Osteocyte (in vitro differentiated cells): ENCODE data around the gene FAM156B. TPM values are rescaled to one million over a fixed set of nuclear protein-coding genes. Genes with fewer than 3 reads are reported as not detected.
"Not testable (repeated sequence)": the region's sequence is repeated elsewhere in the genome, so short reads cannot be mapped to it uniquely, and the experiment has no call there.

Experiments
- DNase-seq: peaks from one replicate; pipeline ENCODE4 v3.0.0; 2021; ENCODE audit warnings: mixed read lengths; ENCODE audit not compliant: unreplicated experiment; ENCODE audit errors: extremely low spot score
- H3K27ac Mint-ChIP-seq: one replicate; pipeline ENCODE4 v1.8.0; 2021; ENCODE audit warnings: mild to moderate bottlenecking, mixed read lengths; ENCODE audit not compliant: unreplicated experiment
- H3K27me3 Mint-ChIP-seq: one replicate; pipeline ENCODE4 v1.8.0; 2021; ENCODE audit warnings: mixed read lengths; ENCODE audit not compliant: unreplicated experiment
- H3K36me3 Mint-ChIP-seq: one replicate; pipeline ENCODE4 v1.8.0; 2021; ENCODE audit warnings: mixed read lengths; ENCODE audit not compliant: unreplicated experiment
- H3K4me1 Mint-ChIP-seq: one replicate; pipeline ENCODE4 v1.8.0; 2021; ENCODE audit warnings: mixed read lengths; ENCODE audit not compliant: unreplicated experiment
- H3K4me3 Mint-ChIP-seq: one replicate; pipeline ENCODE4 v1.8.0; 2021; ENCODE audit warnings: mild to moderate bottlenecking, moderate library complexity, mixed read lengths; ENCODE audit not compliant: unreplicated experiment
- H3K9me3 Mint-ChIP-seq: one replicate; pipeline ENCODE4 v1.8.0; 2021; ENCODE audit warnings: mixed read lengths; ENCODE audit not compliant: unreplicated experiment
- total RNA-seq: library from RNA; stranded (reverse); gene quantifications from 2 replicates; pipeline ENCODE4 v1.2.1, GENCODE V29; 2021
- TF ChIP-seq, protein P1 (sequence below): fragments of 200-600 bp; sonication (generic); IDR thresholded peaks from 2 replicates; pipeline ENCODE4 v1.5.0; 2021; ENCODE audit warnings: antibody characterized with exemption, mild to moderate bottlenecking, moderate library complexity

FAM156B gene
- total RNA-seq, 1 donor from 2014 or later = 24.6 TPM

DNA sequence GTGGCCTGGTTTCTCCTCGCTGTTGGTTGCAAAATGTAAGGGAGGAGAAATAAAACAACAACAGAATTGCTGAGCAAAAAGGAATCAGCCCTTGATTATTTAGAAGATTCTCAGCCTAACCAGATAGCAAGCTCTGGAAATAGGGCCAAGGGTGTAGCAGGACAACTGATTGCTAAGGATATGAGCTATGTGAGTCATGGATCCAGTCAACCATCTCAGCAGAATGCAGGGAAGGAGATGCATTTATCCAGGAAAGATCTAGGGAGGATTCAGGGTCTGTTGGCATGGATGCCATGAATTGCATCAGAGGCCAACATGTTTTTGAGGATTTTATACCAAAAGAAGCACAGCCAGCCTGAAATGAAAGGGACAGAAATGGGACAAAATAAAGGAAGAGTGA, 27.1 kb upstream of the FAM156B start:
- H3K27ac Mint-ChIP-seq = no peak overlapping the region
- H3K4me1 Mint-ChIP-seq = no peaks in the 10 kb centered on the region
- DNase-seq = no peak
- TF ChIP-seq, protein P1, sequence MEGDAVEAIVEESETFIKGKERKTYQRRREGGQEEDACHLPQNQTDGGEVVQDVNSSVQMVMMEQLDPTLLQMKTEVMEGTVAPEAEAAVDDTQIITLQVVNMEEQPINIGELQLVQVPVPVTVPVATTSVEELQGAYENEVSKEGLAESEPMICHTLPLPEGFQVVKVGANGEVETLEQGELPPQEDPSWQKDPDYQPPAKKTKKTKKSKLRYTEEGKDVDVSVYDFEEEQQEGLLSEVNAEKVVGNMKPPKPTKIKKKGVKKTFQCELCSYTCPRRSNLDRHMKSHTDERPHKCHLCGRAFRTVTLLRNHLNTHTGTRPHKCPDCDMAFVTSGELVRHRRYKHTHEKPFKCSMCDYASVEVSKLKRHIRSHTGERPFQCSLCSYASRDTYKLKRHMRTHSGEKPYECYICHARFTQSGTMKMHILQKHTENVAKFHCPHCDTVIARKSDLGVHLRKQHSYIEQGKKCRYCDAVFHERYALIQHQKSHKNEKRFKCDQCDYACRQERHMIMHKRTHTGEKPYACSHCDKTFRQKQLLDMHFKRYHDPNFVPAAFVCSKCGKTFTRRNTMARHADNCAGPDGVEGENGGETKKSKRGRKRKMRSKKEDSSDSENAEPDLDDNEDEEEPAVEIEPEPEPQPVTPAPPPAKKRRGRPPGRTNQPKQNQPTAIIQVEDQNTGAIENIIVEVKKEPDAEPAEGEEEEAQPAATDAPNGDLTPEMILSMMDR = no peak
- H3K9me3 Mint-ChIP-seq = peaks cover 4% of the 10 kb centered on the region
- H3K27me3 Mint-ChIP-seq = peaks cover 3% of the 10 kb centered on the region
- no peaks in the 10 kb centered on the region for H3K36me3 Mint-ChIP-seq
- no peak overlapping the region for H3K4me3 Mint-ChIP-seq

DNA sequence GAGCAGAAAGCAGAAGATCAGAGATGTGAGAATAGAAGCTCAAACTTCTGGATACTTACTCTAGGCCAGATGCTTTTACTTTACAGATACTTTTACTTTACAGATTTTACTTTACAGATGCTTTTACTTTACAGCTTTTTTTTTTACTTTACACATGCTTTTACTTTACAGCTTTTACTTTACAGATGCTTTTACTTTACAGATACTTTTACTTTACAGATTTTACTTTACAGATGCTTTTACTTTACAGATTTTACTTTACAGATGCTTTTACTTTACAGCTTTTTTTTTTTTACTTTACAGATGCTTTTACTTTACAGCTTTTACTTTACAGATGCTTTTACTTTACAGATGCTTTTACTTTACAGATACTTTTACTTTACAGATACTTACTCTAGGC, 23.3 kb upstream of the FAM156B start:
- H3K4me1 Mint-ChIP-seq, DNase-seq, H3K27me3 Mint-ChIP-seq, H3K27ac Mint-ChIP-seq, H3K9me3 Mint-ChIP-seq, H3K36me3 Mint-ChIP-seq, H3K4me3 Mint-ChIP-seq: not testable (repeated sequence)

DNA sequence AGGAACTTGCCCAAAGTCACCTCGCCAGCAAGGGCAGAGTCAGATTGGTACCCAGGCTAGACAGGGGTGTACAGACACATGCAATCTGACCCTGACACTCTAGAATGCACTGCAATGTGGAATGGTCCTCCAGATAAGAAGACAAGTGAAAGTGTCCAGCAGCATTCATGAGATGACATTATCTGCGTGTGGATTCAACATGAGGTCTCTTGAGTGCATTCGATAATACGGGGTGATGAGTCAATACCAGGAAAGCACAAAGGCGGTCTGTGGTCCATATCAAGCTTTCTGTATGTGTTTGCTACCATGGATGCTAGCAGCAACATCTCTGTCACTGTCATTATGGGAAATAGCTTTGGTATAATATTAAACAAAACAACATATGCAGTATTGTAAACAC, 22.5 kb upstream of the FAM156B start:
- no peak for DNase-seq
- Mint-ChIP-seq H3K27me3 (peaks cover 9% of the 10 kb centered on the region), H3K9me3 (peaks cover 4% of the 10 kb centered on the region), H3K4me3 (no peak overlapping the region), H3K27ac (no peak overlapping the region), H3K4me1 (no peaks in the 10 kb centered on the region), H3K36me3 (no peaks in the 10 kb centered on the region)
- TF ChIP-seq, protein P1 = no peak

DNA sequence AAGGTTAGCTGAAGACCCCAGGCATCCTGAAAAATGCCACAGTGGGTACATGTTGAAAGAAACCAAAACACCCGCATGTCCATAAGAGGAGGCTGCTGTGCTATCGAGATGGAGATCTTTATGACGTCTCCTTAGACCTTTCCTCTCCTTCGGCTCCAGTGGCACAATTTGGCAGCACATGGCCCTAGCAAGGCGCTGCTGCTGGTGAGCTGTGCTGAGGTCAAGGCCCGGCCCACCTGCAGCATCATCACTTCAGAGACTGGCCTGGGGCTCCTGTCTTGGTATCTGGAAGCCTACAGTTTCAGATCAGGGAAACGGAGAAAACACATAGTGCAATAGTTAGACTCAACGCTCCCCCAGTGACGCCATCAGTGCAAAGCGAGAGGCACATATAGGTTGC, 21.7 kb upstream of the FAM156B start:
- H3K27ac Mint-ChIP-seq, DNase-seq, H3K36me3 Mint-ChIP-seq, H3K4me1 Mint-ChIP-seq, H3K9me3 Mint-ChIP-seq, H3K4me3 Mint-ChIP-seq, H3K27me3 Mint-ChIP-seq: not testable (repeated sequence)

DNA sequence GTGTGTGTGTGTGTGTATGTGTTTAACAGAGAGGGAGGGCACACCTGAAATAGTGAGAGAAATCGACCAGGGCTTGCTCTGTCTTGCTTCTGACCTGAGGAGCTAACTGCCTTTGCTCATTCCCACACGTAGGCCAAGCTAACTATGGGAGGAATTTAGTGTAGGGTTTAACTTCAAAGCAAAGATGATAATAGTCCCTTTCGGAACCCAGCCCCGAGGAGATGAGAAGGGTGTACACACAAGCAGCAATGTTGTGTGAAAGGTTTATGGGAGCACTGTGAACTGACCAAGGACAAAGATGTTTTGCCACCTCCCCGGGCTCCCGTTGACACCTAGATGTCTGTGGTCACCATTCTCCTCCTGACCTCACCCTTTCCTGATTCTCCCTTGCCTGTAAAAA, 20.7 kb upstream of the FAM156B start:
- not testable (repeated sequence) for H3K4me1 Mint-ChIP-seq, DNase-seq, H3K27me3 Mint-ChIP-seq, H3K9me3 Mint-ChIP-seq, H3K36me3 Mint-ChIP-seq, H3K4me3 Mint-ChIP-seq, H3K27ac Mint-ChIP-seq

DNA sequence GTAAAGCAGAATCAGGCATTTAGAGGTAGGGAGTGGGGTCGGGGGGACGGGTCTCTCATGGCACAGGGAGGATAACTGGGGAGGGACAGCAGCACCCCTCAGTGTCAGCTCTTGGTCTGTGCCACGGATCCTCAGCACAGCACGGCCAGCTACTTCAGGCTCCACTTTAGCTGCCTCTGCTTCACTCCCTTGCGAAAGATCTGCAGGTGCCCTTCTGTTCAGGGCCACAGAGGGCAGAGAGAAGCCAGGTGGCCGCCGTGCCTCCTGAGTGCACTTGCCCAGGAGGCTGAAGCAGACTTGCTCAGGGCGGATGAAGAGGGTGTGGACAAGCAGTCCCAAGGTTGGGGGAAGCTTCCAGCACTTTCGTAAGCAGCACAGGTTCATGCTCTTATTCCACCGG, 9.7 kb upstream of the FAM156B start:
- H3K4me3 Mint-ChIP-seq, DNase-seq, H3K4me1 Mint-ChIP-seq, H3K27ac Mint-ChIP-seq, H3K9me3 Mint-ChIP-seq, H3K27me3 Mint-ChIP-seq, H3K36me3 Mint-ChIP-seq: not testable (repeated sequence)

DNA sequence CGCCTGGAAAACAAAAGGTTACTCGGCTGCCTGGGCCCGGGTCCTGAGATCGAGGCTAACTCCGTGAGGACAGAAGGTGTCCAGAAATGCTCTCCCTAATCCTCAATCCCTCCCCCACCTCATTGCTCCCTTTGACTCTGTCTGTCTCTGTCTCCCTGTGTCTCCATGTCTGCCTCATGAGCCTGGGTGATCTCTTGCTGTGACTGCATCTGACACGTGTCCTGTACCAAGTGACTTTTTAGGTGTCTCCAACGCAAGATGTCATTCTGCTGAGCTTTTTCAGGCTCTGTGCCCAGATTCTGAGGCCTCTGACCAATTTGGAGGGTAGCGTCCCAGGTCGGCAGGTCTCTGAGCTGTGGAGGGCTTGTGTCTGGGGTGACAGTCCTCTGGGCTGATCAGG, 9.0 kb upstream of the FAM156B start:
- H3K27ac Mint-ChIP-seq, DNase-seq, H3K4me3 Mint-ChIP-seq, H3K36me3 Mint-ChIP-seq, H3K27me3 Mint-ChIP-seq, H3K9me3 Mint-ChIP-seq, H3K4me1 Mint-ChIP-seq: not testable (repeated sequence)

DNA sequence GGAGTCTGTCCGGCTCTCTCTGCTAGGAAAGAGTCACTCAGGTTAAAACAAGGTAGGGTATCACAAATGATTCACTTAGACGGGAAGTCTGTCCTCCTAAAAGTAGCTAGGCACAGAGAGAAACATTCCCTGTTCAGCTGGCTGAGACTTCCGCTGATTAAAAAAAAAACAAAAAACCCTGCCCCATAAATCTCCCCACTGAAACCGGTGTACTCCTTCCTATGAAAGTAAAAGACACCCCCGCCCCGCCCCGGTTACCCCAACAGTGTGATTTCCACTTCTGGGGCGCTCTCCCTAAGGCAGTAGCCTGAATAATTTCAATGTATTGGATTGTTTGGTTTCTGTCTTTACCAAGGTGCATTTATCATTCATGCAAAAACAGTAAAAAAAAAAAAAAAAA, 692 bp upstream of the FAM156B start:
- not testable (repeated sequence) for DNase-seq, H3K9me3 Mint-ChIP-seq, H3K4me1 Mint-ChIP-seq, H3K27ac Mint-ChIP-seq, H3K27me3 Mint-ChIP-seq, H3K4me3 Mint-ChIP-seq, H3K36me3 Mint-ChIP-seq

DNA sequence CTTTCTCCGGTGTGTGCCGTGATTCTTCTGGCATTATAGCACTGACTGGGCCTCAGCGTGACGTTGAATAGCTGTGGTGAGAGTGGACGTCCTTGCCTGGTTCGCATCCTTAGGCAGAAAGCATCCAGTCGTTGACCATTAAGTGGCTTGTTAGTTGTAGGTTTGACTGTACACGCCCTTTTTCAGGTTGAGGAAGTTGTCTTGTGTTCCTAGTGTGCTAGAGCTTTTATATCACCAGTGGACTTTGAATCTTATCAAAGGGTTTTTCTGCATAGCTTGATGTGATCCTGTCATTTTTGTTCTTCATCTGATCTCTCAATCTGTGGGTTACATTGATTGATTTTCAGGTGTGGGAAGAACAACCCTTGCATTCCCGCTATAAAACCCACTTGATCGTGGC, 8.4 kb downstream of the FAM156B start:
- H3K36me3 Mint-ChIP-seq, H3K9me3 Mint-ChIP-seq, H3K27ac Mint-ChIP-seq, H3K4me1 Mint-ChIP-seq, DNase-seq, H3K4me3 Mint-ChIP-seq, H3K27me3 Mint-ChIP-seq: not testable (repeated sequence)

DNA sequence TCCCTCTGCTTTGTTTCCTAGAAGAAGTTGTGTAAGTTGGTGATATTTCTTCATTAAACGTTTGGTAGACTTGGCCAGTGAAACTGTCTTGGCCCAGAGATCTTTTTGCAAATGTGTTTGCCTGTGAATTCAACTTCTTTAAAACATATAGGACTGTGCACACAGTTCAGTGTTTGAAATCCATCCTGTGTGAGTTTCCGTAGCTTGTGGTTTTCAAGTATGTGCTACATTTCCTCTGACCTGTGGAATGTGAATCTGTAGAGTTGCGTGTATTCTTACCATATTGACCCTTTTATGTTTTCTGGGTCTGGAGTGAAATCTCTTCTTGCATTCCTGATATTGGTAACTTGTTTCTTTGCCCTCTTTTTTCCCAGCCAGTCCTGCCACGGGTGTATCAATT, 8.9 kb downstream of the FAM156B start:
- not testable (repeated sequence) for H3K36me3 Mint-ChIP-seq, H3K9me3 Mint-ChIP-seq, H3K4me1 Mint-ChIP-seq, DNase-seq, H3K4me3 Mint-ChIP-seq, H3K27me3 Mint-ChIP-seq, H3K27ac Mint-ChIP-seq

DNA sequence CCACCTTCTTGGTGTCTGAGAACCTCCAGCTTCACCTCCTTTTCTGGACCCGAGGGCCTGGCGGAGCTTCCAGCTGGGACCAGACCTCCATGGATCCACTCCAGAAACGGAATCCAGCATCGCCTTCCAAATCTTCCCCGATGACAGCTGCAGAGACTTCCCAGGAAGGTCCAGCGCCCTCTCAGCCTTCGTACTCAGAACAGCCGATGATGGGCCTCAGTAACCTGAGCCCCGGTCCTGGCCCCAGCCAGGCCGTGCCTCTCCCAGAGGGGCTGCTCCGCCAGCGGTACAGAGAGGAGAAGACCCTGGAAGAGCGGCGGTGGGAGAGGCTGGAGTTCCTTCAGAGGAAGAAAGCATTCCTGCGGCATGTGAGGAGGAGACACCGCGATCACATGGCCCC, 10.0 kb downstream of the FAM156B start:
- DNase-seq, H3K36me3 Mint-ChIP-seq, H3K4me3 Mint-ChIP-seq, H3K27me3 Mint-ChIP-seq, H3K4me1 Mint-ChIP-seq, H3K9me3 Mint-ChIP-seq, H3K27ac Mint-ChIP-seq: not testable (repeated sequence)
